AG08395 (cell line): Measurements from ENCODE around the gene MUC22.

ENCODE experiments used
- DNase-seq: peaks from one replicate; pipeline ENCODE4 v3.0.0; 2012; ENCODE audit warnings: mixed read lengths, low spot score

MUC22 gene

GRCh38 chr6:31079656-31080261, 69.5 kb downstream of the MUC22 start:
- peak; percentile 69 for DNase-seq

GRCh38 chr6:31081872-31082271, 71.6 kb downstream of the MUC22 start:
- DNase-seq, result no peak

GRCh38 chr6:31083742-31084354, 73.6 kb downstream of the MUC22 start:
- DNase-seq, result peak; percentile 36
